ENCODE data around the gene NOP14.
"Not testable (repeated sequence)": the region's sequence is repeated elsewhere in the genome, so short reads cannot be mapped to it uniquely, and the experiment has no call there.

NOP14 gene

DNA sequence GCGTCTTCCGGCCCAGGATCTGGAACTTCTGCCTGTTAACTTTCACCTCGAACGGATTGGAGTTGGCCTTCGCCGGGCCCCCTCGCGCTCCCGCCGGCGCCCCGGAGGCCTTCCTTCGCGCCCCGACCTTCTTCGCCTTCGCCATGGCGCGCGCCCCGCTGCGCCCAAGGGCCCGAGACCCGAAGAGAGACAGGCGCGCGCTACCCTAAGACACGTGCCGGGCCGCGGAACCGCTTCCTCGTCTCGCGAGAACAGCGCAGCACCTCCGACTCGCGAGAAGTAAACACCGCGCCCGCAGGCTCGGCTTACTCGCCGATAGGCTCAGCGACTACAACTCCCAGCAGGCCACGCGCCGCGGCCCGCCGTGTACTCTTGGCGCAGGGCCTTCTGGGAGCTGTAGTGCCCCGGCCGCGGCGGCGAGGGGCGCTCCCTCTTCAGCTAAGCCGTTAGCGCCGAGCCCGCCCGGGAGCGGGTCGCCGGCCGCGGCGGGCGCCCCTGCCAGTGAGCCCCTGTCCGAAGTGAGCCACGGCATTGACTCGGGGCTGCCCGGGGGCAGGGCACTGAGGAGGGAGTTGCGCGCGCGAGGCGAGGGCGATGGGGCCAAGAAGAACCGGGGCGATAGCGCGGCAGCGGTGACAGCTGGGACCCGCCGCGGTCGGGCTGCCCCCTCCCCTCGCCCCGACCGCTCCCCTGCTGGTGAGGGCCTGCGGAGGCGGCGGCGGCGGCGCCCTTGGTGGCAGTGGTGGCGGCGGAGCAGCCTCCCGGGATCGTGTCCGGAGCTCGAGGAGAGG lies at the start of gene NOP14, which contains the start of gene GRK4:
Gene NOP14 (minus strand): TSS at position 232 of the 791 bp plus-strand sequence. CDS start 87 bp downstream, at position 145.
Gene GRK4 (plus strand): TSS at position 397 of the 791 bp plus-strand sequence. CDS start 500 bp downstream, outside the sequence.
- peak; percentile 90 to 96 for DNase-seq (ENCODE audit: low read depth in 2 of 2, low spot score in 1 of 2)

DNA sequence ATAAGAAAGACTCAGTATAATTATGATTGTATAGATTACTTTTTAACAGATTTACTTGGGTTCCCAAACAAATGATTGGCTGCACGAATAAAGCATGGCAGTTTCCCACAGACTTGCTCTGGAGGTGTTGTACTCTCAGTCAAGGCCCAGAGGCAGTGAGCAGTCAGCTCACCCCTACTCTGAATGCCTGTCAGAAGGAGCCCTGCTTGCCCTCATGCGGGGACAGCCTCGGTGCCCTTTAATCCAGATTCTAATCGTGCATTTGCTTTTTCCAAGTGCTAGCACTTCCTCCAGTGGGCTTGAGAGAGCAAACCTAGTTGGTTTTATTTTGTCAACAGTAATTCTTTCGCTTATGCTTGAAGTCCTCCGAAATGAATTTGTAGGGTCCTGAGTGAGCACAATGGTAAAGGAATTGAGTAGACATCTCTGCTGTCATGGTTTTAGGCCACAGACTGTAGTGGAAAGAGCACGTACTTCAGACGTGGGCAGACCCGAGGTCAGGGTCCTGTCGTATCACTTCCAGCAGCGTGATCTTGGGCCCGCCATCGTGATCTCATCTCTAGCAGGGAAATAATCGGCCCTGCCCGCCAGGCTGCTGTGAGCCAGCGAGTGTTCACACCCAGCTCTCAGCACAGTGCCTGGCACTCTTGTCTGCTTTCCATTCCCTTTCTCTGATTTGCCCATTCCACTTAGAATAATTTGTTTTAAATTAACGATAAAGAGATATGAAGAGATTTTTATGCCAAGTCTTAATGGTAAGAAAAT lies 48.4 kb upstream of the NOP14 start:
- DNase-seq (ENCODE audit: low read depth in 2 of 2, low spot score in 1 of 2) = no peak

DNA sequence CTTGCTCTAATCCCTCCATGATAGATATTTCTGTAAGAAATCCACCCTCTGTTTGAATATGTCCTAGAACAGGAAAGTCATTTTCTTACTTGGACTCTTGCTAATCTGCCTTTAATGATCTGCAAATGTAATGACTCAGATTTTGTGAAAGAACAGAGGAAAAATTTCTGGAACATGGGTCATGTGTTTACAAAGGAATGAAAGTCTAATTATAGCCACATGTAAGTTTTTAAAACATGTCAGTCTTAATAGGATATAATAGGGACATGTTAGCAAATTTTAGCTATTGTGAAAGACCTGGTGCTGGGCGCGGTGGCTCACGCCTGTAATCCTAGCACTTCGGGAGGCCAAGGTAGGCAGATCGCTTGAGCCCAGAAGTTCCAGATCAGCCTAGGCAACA lies 47.8 kb upstream of the NOP14 start:
- no peak for DNase-seq (ENCODE audit: low read depth in 2 of 2, low spot score in 1 of 2)

DNA sequence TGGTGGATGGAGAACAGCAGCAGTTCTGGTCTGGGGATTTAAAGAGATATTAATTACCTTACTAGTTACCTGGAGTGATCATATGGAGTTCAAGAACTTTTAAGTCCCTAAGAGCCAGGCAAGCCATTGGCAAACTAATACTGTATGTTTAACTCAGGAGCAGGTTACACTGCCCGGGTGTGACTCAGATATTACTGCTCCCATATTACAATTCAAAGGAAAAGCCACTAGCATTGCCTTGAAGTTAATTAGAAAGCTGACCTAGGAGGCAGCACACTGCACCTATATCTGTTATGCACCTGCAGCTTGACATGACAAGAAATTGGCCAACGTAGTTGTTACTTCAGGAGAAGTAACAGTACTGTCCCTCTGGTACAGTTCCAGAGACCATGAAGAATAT lies 47.4 kb upstream of the NOP14 start:
- no peak for DNase-seq (ENCODE audit: low read depth in 2 of 2, low spot score in 1 of 2)

DNA sequence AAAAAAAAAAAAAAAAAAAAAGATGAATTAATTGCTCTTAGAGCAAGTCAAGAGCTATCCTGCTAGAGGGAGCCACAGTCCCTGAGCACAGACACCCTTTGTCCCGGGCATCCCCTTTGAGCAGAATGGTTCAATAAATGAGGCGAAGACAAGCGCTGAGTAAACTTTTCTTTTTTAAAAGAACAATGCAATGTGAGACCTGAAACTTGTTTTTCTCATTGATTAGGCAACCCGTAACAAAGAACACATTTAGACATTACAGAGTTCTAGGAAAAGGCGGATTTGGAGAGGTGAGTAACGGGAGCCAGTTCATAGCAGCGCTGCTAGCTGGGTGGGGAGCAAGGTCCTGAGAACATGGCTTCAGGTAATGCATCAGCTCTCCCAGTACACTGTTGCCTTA lies 46.2 kb upstream of the NOP14 start:
- DNase-seq (ENCODE audit: low read depth in 2 of 2, low spot score in 1 of 2) = no peak

DNA sequence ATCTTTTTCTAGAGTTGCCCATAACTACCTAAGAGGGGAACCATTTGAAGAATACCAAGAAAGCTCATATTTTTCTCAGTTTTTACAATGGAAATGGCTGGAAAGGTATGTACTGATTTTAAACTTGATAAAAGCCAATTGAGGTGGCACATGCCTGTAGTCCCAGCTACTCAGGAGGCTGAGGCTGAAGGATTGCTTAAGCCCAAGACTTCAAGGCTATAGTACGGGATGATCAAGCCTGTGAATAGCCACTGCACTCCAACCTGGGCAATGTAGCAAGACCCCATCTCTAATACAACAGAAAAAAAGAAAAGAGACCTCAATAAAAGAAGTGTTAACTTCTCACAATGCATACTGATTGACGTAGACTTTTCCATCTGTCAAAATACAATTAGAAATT lies 44.5 kb upstream of the NOP14 start:
- no peak for DNase-seq (ENCODE audit: low read depth in 2 of 2, low spot score in 1 of 2)

DNA sequence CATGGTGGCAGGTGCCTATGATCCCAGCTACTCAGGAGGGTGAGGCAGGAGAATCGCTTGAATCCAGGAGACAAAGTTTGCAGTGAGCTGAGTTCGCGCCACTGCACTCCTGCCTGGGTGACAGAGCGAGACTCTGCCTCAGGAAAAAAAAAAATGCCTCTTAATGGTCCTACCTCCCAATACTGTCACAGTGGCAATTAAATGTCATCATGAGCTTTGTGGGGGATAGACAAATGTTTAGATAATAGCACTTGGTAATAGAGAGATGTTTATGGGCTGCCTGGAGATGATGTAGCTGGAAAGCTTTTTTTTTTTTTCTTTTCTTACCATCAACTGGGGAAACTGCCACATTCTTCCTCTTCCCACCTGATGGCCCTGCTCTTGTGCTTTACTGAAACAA lies 33.2 kb upstream of the NOP14 start:
- DNase-seq (ENCODE audit: low read depth in 2 of 2, low spot score in 1 of 2) = no peak

DNA sequence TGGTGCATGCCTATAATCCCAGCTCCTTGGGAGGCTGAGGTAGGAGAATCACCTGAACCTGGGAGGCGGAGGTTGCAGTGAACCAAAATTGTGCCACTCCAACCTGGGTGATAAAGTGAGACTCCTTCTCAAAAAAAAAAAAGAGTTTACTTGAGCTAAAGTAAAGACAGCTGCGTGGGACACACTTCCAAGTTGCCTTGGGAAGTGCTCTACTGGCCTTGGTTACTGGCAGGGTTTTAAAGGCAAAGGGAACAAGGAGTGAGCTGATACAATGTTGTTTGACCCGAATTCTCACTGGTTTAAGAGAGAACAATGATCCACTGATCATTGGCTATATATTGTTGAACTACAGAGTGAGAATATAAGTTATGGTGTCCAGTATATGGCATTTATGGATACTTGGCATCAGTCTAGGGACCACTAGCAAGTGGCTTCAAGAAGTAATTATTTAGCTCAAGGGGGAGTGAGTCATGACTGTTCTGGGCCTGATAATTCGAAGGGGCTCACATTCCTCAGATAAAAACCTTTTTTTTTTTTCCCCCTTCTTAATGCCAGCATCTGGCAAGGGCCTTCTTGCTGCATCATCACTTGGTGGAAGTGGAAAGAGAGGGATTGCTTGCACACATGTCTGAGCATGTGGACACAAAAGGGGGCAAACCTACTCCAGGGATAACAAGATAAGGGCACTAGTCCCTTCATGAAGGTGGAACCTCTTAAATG lies 32.5 kb upstream of the NOP14 start:
- no peak for DNase-seq (ENCODE audit: low read depth in 2 of 2, low spot score in 1 of 2)

DNA sequence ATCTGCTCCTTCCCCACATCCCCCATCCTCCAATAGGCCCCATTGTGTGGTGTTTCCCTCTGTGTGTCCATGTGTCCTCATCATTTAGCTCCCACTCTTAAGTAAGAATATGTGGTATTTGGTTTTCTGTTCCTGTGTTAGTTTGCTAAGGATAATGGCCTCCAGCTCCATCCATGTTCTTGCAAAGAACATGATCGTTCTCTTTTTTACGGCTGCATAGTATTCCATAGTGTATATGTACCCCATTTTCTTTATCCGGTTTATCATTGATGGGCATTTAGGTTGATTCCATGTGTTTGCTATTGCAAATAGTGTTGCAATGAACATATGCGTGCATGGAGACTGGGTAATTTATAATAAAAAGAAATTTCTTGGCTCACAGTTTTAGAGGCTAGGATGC lies 31.7 kb upstream of the NOP14 start:
- DNase-seq (ENCODE audit: low read depth in 2 of 2, low spot score in 1 of 2) = no peak

DNA sequence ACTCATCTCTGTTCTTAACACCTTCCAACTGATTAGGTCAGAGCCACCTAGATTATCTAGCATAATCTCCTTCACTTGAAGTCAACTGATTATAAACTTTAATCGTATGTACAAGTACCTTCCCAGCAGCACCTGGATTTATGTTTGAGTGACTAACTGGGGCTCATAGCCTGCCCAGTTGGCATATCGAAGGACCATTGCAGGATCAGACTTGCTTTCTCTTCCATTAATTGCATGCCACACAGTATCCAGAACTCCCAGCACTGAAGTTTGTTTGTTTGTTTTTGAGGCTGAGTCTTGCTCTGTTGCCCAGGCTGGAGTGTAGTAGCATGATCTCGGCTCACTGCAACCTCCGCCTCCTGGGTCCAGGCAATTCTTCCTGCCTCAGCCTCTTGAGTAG lies 28.0 kb upstream of the NOP14 start:
- DNase-seq (ENCODE audit: low read depth in 2 of 2, low spot score in 1 of 2) = no peak

DNA sequence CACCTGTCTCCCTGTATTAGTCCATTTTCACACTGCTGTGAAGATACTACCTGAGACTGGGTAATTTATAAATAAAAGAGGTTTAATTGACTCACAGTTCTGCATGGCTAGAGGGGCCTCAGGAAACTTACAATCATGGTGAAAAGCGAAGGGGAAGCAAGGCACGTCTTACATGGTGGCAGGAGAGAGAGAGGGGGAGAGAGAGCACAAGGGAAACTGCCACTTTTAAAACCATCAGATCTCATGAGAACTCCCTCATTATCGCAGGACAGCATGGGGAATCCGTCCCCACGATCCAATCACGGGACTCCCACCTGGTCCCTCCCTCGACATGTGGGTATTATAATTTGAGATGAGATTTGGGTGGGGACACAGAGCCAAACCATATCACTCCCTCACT lies 20.5 kb upstream of the NOP14 start:
- DNase-seq (ENCODE audit: low read depth in 2 of 2, low spot score in 1 of 2) = not testable (repeated sequence)

DNA sequence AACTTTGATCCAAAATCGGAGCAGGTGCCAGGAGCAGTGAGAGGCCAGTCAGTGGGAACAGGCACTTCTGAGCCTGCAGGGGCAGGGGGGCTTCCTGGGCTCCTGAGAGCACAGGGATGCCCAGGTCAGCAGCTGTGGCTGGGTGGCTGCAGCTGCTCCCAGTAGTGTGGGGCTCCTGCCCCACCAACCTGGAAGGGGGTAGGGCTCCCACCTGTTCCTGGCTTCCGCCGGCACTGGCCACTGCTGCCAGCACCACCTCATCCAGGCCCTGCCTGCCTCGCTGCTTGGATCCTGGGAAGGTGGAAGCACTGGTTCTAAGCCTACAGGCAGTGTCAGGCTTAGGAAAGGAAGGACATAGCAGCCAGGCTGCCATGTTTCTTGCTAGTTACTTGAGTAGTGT lies 18.8 kb upstream of the NOP14 start:
- no peak for DNase-seq (ENCODE audit: low read depth in 2 of 2, low spot score in 1 of 2)

DNA sequence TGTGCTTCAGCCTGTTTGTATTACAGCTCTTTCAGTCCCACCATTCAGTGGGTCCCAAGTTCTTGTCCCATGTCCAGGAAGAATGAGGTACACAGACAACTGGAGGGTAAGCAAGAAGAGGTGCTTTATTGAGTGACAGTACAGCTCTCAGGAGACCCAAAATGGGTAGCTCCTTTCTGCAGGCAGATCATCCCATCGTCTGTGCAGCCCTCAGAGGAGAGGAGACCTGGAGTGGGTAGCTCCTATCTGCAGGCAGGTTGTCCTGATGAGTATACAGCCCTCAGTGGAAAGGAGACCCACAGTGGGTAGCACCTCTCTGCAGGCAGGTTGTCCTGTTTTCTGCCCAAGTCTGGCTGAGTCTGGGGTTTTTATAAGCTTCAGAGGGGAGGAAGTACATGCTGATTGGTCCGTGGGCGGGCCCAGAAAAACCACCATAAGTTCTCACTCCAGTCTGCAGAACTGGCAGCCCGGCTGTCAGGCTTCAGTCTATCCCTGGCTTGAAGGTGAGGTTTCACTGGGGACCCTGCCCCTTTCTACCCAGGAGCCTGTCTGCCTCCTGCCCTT lies 18.1 kb upstream of the NOP14 start:
- no peak for DNase-seq (ENCODE audit: low read depth in 2 of 2, low spot score in 1 of 2)

DNA sequence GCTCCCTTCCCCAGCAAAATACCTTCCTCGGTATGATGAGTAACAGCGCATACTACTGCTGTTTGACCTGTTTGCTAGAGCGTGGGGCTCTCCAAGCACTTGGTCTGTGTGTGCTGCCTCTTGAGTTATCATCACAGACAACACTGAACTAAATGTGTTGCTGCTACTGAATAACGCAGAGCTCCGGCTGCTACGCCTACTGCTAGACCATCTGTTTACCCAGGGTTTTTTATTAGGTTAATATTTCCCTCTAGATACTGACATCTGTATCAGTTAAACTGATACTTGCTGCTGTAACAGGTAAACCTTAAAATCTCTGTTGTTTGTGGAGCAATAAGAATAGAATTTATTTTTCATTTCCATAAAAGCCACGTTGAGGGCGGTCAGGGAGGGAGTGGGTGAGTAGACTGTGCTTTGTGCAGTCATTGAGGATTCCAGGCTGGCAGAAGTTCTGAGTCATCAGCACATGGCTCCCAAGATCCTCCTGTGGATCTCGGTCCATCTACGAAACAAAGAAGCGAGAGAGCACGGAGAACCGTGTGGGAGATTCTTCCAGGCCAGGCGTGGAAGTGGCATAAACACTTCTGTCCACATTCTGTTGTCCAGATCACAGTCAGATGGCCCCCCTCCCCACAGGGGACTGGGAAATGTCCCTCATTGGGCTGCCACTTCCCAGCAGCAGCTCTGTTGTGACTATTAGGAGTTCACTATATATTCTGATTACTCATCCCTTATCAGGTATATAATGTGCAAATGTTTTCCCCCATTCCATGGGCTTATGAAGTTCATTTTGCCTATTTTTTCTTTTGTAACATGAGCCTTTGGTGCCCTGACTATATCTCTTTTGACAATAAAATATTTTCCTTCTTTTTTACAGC lies 14.2 kb upstream of the NOP14 start:
- no peak for DNase-seq (ENCODE audit: low read depth in 2 of 2, low spot score in 1 of 2)

DNA sequence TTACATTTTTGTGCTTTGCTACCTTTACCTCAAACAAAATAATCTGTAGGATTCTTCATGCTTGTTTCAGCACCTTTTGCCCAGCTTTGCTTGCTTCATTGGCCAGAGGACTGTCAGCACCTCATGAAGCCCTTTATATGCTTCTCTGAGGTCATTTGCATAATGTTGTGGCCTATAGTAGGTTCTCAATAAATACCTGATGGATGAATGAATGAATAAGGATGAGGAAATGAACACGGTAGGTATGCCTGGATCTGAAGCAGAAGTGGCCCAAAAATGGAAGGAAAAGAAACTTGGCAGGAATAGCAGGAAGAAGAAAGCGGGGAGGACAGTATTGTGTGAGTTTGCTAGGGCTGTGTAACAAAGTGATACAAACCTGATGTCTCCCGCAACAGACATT lies 8.1 kb upstream of the NOP14 start:
- DNase-seq (ENCODE audit: low read depth in 2 of 2, low spot score in 1 of 2) = no peak

DNA sequence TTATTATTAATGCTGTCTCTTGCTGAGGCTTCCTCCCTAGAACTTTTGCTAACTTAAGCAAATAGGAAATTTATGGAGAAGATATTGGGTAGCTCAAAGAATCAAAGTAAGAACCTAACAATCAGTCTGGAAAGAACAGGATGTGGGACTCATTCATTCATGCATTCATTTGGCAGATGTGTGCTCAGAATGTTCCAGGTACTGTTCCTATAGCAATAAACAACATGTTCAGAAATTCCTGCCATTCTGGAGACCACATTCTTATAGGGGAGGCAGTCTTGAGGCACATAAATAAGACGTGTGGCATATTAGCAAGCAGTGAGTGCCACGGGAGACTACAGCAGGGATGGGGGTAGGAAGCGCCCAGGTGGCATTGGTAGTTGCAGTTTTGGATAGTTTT lies 5.2 kb upstream of the NOP14 start:
- no peak for DNase-seq (ENCODE audit: low read depth in 2 of 2, low spot score in 1 of 2)

DNA sequence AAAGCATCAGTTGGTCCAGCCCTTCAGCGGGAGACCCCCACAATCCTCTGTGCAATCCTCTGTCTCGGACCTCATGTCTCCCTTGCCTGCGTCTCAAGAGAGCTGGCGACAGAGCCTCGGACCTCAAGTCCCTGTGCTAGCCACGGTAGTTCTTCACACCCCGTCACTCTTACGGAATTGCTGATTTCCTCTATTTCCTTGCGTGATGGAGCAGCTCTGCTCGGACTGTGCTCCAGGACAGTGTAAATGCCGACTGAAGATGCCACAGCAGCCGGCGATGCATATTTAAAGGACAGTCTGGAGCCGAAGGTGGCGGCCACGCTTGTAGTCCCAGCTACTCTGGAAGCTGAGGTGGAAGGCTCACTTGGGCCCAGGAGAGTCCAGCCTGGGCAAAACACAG lies 2.1 kb upstream of the NOP14 start:
- no peak for DNase-seq (ENCODE audit: low read depth in 2 of 2, low spot score in 1 of 2)

DNA sequence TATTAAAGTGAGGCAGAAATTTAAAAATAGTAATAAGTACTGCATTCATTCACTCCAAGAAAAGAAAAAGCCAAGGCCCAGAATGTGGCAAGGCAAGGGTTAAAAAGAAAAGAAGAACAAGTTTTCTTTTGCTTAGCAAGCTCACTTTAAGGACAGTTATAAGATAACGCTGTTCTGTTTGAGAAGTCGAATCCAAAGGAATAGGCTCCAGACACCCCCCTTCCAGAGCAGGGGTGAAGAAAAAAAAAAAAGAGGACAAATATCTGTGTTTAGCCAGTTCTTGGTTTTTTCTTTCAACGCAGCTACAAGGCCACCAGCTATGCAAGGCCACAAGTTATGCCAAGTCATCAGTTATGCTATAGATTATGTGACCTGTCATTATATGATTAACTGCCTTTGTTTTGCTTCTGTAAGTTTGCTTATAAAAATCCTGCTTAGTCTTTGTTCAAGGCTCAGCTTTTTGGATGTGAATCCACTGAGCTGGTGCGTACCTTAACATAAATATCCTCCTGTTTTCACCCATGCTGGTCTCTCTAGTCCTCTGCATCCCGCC lies 1.6 kb upstream of the NOP14 start:
- no peak for DNase-seq (ENCODE audit: low read depth in 2 of 2, low spot score in 1 of 2)

DNA sequence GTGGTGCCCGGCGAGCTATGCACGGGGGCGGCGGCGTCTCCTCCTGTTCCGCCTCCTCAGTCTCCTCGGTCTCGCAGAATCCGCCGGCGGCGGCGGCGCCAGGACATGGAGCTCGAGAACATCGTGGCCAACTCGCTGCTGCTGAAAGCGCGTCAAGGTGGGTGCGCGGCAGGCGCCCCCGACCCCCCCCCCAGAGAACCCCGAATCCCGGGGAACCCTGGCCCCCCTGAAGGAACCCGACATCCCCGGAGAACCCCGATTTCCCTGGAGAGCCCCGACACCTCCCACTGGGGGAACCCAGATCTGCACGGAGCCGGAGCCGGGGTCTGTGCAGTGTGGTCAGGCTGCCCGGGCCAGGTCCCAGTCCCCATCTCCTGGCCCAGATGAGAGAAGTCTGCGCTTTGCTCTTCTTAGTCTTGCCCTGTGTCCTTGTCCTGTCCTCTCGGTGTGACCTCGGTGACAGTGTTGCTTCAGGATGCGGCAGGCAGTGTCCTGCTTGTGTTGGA lies 813 bp upstream of the NOP14 start:
- DNase-seq (ENCODE audit: low read depth in 2 of 2, low spot score in 1 of 2) = no peak

DNA sequence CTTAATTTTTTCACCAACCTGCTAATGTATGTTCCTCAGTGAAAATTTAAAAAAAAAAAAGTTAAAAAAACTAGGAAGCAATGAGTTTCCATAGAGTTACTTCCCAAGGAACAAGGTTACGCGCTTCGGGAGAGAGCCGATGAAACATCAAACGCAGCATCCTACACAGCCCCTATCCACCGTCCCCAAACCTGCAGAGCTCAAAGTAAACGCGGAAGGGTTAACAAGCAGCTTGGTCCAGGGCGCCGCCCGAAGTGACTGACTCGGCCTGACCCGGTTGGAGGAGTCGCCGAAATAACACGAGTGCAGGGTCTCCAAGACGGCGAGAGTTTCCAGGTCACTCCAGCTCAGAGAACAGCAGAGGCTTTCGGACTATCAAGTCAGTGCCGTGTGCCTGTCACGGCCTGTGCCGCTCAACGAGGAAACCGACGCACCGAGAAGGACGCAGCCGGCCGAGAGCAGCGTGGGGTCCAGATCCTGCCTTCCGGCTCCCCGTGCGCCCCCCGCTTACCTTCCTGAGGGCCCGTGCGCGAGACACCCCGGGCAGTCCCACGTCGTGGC lies 512 bp downstream of the NOP14 start:
- no peak for DNase-seq (ENCODE audit: low read depth in 2 of 2, low spot score in 1 of 2)

Measured in stimulated activated CD8-positive, alpha-beta memory T cell treated with anti-CD3 and anti-CD28 coated beads, Interleukin-4, amount 100 ng/mL, for 4 hours (primary cell).